ENCODE results near the gene MC5R.

Gene MC5R

DNA sequence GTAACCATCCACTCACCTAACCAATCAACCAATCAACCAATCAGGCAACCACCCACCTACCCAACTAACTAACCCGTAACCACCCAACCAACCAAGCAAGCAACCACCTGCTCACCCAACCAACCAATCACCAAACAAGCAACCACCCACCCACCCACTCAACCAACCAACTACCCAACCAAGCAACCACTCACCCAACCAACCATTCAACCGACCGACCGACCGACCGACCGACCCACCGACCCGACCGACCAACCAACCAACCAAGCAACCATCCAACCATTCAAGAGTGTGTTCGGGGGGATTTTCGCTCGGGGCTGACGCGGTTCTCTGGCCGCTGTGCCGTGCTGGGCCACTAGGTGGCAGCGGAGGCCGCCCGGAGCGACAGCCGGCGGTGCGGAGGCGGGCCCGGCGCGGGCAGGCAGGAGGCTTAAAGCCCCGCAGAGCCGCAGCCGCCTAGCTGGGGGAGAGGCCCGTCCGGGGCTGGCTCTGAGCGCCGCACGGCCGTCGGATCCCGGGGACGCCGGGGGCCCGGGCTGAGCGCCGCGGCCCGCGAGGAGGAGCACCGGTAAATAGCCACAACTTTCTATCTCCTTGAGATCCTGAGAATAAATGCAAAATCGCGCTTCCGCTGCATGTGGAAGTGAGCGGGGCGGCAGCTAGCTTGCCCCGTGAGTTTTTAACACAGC lies at the start of gene MC5R:
TSS of gene MC5R (plus strand) at position 443 of the 689 bp plus-strand sequence. CDS start 1,617 bp downstream, outside the sequence.
- DNase-seq (ENCODE audit: low read depth) = no peak

DNA sequence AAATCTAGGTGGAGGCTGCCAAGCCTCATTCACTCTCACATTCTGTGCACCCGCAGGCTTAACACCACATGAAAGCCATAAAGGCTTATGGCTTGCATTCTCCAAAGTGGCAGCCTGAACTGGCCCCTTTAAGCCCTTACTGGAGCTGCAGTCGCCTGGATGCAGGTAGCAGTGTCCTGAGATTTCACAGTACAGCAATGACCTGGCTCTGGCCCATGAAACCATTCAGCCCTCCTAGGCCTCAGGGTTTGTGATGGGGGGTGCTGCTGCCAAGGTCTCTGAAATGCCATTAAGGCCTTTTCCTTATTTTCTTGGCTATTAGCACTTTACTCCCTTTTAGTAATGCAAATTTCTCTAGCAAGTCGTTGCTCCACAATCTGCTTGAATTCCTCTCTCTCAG lies 48.9 kb upstream of the MC5R start:
- DNase-seq (ENCODE audit: low read depth) = no peak

DNA sequence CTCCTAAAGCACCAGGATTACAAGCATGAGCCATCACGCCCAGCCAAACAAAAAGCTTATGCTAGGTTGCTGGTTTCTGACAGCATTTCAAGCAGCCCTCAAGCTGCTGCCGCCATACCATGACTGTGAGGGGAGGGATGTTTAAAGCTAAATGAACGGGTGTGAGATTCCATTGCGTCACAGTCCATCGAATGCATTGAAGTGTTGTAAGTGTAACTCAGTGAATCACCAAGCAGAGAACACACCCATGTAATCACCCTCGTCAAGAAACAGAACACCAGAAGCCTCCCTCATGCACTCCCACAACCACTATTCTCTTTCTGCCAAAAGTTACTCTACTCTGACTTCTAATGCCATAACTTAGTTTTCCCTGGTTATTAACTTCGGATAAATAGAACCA lies 32.8 kb upstream of the MC5R start:
- no peak for DNase-seq (ENCODE audit: low read depth)

DNA sequence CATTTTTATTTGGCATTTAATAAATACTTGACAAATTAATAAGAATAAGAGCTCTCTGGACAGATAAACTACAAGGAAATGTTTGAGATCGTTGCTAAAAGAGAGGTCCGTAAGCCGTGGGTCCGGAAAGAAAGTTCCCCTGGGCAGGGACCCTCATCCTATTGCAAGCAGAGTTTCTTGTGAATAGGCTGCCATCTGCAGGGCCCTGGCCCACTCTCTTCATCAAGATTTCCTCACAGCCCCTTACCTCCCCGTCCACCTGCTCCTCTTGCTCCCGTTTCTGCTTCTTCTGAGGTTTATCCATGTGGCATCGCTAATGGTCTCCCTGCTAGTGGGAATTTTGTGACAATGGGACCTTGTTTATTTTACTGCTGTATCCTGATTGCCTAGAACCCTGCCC lies 30.1 kb upstream of the MC5R start:
- DNase-seq (ENCODE audit: low read depth) = no peak

DNA sequence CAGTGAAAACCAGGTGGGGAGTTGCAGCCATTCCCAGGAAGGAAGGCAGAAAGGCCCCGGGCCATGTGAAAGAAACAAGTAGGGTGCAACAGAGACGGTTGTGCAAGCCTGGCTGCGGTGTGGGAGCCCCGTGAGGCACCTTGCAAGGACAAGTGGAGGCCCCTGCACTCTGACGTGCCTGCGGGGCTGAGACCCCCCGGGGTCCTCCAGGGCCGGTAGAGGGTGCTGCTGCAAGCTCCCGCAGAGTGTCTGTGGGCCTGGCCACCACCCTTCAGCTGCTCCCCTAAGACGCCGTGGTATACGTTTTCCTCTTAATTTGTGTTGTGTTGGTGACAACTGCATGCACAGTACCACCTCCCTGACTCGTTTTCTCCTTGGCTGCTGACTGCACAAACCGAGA lies 27.4 kb upstream of the MC5R start:
- no peak for DNase-seq (ENCODE audit: low read depth)

DNA sequence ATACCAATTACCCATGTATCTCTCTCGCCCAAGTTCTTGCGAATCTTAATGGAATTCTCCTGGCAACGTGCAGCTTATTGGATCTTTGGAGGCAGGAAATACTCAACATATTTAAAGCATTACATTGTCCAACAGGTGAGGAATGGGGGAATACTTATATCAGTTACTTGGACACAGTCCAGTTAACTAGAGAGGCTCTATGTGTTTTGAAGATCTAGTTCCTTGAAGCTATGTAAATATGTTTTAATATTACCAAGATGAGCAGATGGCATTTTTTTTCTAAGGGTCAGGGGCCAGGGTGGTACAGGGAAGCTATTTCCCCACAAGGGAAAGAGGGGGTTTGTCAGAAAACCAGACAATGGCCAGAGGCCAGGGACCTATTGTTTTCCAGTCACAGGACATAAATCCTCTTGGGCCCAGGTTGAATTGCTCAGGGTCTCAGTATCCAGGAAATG lies 26.8 kb upstream of the MC5R start:
- DNase-seq (ENCODE audit: low read depth) = peak; percentile 6

DNA sequence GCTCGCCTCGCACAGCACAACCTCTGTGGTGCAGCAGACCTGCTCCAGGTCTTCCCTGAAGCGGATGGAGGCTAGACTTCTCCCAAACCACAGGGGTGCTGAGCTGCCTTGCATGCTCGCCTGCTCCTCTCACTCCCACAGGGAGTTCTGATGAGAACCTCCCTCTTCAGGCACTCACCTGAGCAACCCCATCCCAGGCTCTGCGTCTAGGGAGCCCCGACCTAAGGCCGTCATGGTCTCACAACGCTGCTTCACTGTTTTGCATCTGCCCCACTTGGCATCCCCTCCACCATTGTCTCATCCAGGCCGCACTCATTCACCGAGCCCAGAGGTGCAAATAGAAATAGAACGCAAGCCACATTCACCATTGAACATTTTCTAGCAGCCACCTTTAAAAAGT lies 24.6 kb upstream of the MC5R start:
- DNase-seq (ENCODE audit: low read depth) = no peak

DNA sequence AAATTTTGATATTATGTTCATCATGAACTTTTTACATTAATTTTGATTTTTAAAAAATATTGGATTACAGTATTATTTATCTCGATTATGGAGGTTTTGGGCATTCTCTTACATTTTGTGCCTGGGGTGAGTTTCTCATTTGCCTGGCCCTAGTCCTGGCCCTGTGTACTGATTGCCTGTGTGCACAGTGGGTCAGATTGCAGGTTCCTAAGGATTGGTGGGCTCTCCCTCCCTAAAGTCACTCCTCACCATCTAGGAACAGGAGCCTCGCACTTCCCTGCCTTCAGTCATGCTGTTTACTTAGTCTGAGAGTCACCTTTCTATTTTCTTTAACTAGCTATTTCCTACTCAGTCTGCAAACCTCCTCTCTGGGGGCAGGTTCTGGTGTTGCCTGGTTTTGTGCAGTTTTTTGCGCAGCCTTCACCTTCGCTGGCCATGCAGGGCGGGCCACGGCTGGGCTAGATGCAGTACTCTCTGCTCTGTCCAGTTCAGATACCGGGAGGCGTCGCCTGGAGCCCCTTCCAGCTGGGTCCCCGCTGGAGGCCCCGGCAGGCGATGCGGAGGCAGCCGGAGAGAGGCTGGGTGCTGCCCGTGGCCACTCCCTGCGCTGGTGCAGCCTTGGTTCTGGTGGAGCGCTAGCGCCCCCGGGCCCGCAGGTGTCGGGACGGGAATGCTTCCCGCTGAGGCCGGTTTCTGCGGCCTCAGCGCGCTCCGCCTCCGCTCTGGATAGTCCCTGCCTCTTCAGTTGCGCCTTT lies 23.3 kb upstream of the MC5R start:
- no peak for DNase-seq (ENCODE audit: low read depth)

DNA sequence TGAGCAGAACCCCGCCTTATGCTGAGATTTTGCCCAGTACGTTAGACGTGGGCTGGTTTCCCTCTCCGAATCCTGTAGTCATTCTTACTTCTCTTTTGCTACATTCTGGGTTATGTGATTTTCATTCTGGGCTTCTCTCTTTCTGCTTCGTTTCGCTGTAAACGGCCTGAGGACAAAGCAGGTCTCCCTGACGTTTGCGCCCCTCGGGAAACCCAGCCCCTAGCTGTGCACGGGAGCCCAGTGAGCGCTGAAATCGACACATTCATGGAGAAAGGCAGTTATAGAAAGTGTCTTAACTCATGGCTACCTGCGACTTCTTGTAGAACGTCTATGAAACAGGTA lies 22.7 kb upstream of the MC5R start:
- DNase-seq (ENCODE audit: low read depth) = no peak

DNA sequence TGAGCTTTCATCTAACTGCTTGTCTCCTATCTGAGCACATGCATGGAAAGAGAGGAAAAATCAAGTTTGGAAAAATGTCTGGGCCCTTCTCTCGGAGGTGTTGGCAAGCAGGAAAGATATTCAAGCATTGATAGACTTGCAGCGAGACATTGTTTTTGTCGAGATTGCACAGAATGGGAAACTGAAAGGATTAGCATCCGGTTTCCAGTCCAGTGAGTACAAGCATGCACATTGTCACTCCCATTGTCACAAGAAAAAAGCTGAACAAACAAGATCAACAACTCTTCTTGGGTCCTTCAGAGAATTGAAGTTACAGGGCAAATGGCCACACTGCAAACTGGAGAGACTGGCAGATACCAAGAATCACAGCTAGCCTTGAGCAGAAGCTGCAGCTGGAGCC lies 19.6 kb upstream of the MC5R start:
- DNase-seq (ENCODE audit: low read depth) = no peak

DNA sequence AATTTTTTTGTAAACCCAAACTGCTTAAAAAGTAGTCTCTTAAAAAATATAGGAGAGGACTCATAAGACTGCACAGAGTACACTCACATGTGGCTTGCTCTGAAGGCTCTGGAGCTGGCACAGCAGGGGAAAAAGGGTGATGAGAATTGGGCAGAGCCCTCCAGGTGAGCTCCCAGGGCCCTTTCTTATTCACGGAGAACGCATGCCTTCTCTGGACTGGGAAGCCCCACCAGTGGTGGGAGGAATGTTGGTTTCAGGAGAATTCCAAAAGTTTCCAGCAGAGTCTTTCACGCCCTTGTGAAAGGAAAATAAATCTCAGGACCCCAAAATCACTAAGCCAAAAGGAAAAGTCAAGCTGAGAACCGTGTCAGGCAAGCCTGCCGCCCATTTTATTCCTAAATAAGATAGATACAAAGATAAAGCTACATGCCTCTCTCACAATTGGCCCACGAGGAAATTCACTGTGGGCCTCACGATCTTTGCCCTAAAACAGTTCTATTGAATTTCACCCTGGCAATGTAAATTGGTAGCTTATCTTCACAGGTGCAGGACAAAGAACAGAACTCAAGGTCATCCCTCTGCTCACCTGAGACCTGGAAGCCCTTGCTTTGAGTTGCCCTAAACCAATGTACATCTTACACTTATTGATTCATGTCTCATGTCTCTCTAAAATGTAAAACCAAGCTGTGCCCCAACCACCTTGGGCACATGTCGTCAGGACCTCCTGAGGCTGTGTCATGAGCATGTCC lies 15.5 kb upstream of the MC5R start:
- no peak for DNase-seq (ENCODE audit: low read depth)

DNA sequence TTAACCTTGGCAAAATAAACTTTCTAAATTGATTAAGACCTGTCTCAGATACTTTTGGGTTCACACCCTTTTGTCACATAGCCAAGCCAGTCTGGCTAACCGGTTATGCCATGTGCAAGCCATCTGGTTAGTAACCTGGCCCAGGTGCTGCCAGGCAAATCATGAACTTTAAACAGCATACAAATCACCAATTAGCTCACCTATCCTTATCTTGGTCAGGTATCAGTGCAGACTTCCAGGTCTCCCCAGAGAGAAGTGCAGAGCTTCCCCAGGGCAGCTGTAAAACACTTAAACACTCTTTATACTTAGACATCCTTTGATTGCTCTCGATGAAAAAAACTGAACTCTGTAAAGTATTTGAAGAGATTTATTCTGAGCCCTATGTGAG lies 14.9 kb upstream of the MC5R start:
- DNase-seq (ENCODE audit: low read depth) = no peak

DNA sequence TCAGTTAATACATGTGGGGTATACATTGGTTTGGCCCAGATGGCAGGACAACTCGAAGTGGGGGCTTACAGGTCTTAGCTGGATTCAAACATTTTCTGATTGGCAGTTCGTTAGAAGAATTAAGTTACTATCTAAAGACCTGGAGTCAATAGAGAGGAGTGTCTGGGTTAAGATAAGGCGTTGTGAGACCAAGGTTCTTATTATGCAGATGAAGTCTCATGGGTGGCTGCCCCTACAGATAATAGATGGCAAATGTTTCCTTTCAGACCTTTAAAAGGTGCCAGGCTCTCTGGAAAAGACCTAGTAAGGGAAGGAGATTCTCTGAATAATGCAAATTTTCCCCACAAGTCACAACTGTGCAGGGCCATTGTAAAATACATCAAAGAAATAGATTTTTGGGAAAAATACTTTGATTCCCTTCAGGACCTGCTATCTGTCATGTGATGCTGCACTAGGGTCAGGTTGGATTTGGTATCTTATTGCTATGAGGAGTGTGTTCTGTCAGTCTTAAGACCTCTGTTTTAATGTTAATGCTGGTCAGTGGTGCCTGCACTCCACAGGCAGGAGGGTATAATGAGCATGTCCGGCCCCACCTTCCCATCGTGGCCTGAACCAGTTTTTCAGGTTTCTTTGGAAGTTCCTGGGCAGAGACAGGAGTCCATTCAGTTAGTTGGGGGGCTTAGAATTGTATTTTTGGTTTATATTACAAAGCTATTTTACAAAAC lies 14.3 kb upstream of the MC5R start:
- DNase-seq (ENCODE audit: low read depth) = no peak

DNA sequence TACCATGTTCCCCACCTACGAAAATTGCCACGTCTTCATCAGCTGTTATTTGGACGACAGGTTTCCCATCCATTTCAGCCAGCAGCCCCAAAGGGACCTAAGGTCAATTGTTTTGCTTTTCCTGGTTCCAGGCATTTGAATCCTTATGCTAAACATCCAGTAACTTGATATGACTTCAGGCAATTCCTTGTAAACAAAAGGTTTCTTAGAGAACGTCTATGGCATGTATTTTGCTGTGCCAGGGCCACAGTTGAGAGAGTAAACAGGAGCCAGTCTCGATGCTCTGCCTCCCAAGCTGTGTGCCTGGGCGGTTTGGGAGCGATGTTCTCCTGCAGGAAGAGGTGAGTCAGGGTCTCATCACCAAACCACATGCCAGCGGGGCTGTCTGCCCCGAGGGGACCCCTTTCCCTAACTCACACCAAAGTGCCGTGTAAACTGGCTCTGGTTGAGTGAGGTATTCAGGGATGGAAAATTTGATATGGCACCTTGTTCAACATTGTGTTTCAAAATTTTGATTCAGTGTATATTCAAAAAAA lies 12.9 kb upstream of the MC5R start:
- no peak for DNase-seq (ENCODE audit: low read depth)

DNA sequence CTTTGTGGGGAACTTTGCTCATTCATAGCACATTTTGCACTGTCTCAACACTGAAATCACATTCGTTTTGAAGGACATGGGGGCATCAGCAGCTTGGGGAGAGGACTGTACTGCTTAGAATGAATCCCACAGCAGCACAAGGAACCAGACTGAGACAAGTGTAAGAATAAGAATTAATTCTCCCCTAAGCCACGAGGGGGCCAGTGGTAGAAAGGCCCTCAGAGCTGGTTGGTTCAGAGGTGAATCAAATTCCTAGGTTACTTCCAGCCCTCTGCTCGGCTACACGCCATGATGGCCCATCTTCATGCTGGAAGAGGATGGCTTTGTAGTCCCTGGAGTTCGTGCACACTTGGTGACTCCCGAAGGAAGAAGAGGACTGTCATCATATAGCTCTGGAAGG lies 12.0 kb upstream of the MC5R start:
- no peak for DNase-seq (ENCODE audit: low read depth)

DNA sequence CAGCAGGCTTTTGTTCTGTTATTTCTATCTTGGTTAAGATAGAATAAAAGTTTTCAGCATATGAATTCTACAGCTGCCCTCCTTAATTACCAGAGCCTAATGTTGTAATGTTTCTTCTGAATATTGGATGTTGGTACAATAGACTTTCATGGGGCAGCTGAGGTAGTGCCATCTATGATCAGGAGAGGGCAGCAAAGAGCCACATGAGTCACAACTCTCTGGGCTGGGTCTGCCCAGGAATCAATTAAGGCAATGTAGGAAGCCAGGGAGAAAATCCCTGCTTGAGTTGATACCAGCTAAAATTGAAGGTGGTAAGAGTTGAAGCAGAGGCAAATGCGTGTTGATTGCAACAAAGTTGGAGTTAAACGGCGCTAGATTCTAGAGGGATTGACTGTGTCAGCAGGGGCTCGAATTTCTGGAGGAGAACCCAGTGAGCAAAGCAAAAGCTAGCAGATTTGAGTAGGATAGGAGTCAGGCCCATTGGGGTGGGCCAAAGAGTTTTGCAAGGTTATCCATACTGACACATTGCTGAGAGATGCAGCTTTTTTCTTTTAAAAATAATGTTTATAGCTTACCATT lies 10.6 kb upstream of the MC5R start:
- DNase-seq (ENCODE audit: low read depth) = peak; percentile 15

DNA sequence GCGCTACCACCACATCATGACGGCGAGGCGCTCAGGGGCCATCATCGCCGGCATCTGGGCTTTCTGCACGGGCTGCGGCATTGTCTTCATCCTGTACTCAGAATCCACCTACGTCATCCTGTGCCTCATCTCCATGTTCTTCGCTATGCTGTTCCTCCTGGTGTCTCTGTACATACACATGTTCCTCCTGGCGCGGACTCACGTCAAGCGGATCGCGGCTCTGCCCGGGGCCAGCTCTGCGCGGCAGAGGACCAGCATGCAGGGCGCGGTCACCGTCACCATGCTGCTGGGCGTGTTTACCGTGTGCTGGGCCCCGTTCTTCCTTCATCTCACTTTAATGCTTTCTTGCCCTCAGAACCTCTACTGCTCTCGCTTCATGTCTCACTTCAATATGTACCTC lies 2.3 kb downstream of the MC5R start:
- DNase-seq (ENCODE audit: low read depth) = no peak

DNA sequence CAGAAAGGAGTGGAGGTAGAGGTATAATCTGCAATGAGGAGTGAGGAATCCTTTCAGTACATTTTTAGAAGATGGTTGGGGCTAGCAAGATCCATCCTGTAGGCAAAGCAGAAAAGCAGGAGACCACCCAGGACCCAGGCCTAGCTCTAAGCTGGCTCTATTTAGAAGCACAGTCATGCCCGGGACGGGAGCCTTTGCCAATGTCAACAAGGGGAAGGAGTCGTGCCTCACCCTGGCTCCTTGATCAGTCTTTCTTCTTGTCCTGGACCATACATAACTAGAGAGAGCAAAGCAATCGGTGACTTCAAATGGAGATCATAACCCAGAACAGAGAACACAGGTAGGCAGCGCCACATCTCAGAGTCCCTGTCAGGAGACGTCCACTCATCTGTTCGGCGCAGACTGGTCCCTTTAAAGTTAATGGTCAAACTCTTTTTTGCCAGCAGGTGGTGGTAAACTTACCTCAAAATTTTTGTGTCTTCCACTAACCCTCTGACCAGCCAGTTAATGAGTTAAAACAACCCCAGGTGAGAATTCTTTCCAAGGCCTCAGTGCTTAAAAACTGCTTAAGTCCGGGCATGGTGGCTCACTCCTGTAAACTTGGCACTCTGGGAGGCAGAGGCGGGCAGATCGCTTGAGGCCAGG lies 8.0 kb downstream of the MC5R start:
- DNase-seq (ENCODE audit: low read depth) = no peak

DNA sequence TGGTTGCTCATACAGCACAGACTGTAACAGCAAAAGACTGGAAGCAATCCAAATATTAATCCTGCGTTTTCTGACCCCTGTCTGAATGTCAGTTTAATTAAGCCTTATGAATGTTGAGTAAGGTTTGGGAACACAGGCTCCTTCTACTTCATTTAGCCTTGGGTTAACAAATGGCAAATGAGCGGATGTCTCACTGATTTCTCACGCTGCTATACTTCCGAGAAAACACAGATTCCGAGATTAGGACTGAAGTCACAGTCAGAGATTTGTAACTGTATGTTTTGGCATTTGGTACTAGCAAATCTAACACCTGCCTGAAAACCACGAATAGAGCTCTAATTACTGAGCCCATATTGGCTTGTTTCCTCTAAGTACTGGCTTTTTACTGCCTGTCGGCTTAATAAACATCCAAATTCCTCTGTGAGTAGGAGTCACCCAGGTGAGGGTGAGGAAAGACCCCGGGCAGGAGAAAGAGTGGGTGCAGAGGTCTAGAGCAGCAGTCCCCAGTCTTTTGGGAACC lies 10.6 kb downstream of the MC5R start:
- DNase-seq (ENCODE audit: low read depth) = no peak

DNA sequence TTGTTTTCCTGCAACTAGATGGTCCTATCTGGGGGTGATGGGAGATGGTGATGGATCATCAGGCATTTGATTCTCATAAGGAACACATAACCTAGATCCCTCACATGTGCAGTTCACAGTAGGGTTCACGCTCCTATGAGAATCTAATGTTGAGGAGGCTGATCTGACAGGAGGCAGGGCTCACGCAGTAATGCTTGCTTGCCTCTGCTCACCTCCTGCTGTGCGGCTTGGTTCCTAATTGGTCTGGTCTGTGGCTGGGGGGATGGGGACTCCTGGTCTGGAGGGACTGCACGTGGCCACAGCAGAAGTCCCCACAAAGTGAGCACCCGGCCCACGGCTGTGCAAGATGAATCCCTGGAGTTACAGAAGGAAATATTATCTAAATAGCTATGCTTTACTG lies 11.3 kb downstream of the MC5R start:
- no peak for DNase-seq (ENCODE audit: low read depth)

DNA sequence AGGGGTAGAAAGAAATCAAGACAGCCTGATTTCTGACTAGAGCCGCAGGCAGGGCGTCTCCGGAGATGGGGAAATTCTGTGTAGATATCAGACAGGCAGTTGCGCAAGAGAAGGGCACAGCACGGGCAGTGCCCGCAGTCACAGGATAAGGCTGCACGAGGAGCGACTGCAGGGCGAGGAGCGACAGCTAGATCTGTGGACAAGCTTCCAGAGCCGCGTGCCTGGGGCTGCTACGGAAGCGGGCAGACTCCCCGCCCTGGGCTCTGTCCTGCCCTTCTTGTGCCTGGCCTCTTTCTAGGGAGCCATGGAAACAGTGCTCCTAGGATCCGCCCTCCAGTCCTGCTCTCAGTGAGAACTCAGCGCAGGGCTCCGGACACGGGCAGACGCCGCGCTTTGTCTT lies 12.6 kb downstream of the MC5R start:
- DNase-seq (ENCODE audit: low read depth) = no peak
